ENCODE measurements around the gene SEC23B. TPM values are rescaled to one million over a fixed set of nuclear protein-coding genes. Genes with fewer than 3 reads are reported as not detected.

Gene SEC23B
- total and polyA plus RNA-seq, 3 donors from 2014 or later = 65.0 to 96.0 (median 68.8) TPM

DNA sequence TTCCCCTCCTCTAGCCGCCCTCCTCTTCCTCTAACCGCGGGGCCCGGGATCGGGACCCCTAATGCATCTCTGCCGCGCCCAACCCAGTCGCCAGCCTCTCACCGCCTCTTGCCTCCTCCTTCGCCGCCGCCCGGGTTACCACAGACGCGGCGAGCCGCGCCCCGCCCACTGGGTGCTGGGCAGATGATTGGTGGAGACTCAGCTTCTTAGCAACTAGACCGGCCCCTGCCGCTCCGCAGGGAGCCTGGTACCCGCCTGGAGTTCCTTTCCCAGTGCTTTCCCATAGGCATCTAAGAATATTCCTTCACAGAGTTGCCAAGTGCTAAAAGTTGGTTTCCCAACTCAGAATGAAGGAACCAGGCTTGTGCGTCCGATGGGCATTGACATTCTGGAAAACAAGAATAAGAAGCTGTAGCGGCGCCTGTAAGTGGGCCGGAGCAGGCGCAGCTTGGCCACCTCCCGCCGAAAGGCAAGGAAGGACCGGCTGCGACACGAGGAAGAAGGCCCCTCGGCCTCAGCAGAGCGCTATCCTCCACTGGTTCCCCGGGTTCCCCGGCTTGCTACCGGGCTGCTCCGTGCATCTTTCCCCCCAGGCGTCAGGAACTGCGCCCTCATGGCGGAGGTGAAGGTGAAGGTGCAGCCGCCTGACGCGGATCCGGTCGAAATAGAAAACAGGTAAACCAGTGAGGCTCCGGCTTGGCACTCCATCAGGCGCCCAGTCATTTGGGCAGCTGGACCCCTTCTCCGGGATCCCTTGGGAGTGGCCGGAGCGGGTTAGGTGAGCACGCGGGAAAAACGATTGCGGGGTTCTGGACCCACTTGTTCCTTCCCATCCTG, 40.6 kb upstream of the SEC23B start, which contains the start of the genes DZANK1 and POLR3F:
TSS of gene DZANK1 (minus strand) at position 137 of the 837 bp plus-strand sequence. CDS start 1,672 bp downstream, outside the sequence.
TSS of gene POLR3F (plus strand) at position 497 of the 837 bp plus-strand sequence. CDS start at position 614, 117 bp downstream.
- Histone ChIP-seq H3K4me3 (peak within 1 kb of the TSS; percentile 84 to 91), H3K27me3 (no peaks in the 10 kb centered on the region), H3K9me3 (no peaks in the 10 kb centered on the region), H3K27ac (peak within 1 kb of the TSS; percentile 78 to 92), H3K36me3 (ENCODE audit: low read depth, missing control alignments) (no peaks in the 10 kb centered on the region), H3K4me1 (peaks cover 11% of the 10 kb centered on the region)
- intact Hi-C loops (cut with DNase I; ENCODE audit: low total_unique reads) = no loop called here
- peak; percentile 97 for DNase-seq
- no peak for TF ChIP-seq POLR2A (IDR thresholded peaks at IDR 0.05)
- TF ChIP-seq, protein P1, sequence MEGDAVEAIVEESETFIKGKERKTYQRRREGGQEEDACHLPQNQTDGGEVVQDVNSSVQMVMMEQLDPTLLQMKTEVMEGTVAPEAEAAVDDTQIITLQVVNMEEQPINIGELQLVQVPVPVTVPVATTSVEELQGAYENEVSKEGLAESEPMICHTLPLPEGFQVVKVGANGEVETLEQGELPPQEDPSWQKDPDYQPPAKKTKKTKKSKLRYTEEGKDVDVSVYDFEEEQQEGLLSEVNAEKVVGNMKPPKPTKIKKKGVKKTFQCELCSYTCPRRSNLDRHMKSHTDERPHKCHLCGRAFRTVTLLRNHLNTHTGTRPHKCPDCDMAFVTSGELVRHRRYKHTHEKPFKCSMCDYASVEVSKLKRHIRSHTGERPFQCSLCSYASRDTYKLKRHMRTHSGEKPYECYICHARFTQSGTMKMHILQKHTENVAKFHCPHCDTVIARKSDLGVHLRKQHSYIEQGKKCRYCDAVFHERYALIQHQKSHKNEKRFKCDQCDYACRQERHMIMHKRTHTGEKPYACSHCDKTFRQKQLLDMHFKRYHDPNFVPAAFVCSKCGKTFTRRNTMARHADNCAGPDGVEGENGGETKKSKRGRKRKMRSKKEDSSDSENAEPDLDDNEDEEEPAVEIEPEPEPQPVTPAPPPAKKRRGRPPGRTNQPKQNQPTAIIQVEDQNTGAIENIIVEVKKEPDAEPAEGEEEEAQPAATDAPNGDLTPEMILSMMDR (IDR thresholded peaks at IDR 0.05) = peak in 1 of 3 experiments; percentile 40
- 1% methylated on average over 20 to 54 of the region's 57 CpGs for WGBS, 2 donors

DNA sequence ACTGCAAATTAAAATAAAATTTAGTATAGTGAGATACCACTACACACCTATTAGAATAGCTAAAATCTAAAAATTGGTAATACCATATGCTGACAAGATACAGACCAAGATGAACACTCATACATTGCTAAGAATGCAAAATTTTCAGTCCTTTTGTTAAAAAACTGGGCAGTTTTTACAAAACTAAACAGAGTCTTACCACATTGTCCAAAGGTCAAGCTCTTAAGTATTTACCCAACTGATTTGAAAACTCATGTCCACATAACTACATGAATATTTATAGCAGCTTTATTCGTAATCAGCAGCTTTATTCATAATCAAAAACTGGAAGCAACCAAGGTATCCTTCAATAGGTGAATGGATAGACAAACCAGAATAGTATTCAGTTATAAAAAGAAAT, 30.5 kb upstream of the SEC23B start:
- no peaks in the 10 kb centered on the region for H3K36me3 ChIP-seq (ENCODE audit: low read depth, missing control alignments)
- no peak for DNase-seq
- H3K4me3 ChIP-seq = no peak overlapping the region
- H3K9me3 ChIP-seq = no peaks in the 10 kb centered on the region
- WGBS, 2 donors = 94 to 95% methylated on average over 1 of the region's 1 CpG
- intact Hi-C loops (cut with DNase I; ENCODE audit: low total_unique reads) = no loop called here
- no peaks in the 10 kb centered on the region for H3K4me1 ChIP-seq
- TF ChIP-seq POLR2A (IDR thresholded peaks at IDR 0.05) = no peak
- TF ChIP-seq, protein P1 (IDR thresholded peaks at IDR 0.05) = no peak
- no peak overlapping the region for H3K27ac ChIP-seq
- H3K27me3 ChIP-seq = no peaks in the 10 kb centered on the region

DNA sequence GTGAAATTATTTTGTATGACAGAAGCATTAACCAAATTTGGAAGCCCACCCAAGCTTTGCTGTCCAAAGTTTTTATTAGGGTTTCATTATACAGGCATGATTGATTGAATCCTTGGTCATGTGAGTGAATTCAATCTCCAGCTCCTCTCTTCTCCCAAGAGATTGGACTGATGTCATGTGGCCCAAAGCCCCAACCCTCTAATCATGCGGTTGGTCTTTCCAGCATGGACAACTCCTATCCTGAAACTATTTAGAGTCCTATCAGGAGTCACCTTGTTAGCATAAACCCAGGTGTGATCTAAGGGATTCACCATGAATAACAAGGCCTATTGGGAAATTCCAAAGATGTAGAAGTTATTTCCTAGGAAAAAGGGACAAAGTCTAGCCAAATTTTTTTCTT, 29.9 kb upstream of the SEC23B start:
- WGBS, 2 donors = 77 to 91% methylated on average over 1 of the region's 1 CpG
- Histone ChIP-seq H3K36me3 (ENCODE audit: low read depth, missing control alignments) (no peaks in the 10 kb centered on the region), H3K9me3 (no peaks in the 10 kb centered on the region), H3K4me3 (no peak overlapping the region), H3K27me3 (no peaks in the 10 kb centered on the region), H3K4me1 (no peaks in the 10 kb centered on the region), H3K27ac (no peak overlapping the region)
- DNase-seq = no peak
- intact Hi-C loops (cut with DNase I; ENCODE audit: low total_unique reads) = no loop called here
- TF ChIP-seq, protein P1 (IDR thresholded peaks at IDR 0.05) = no peak
- no peak for TF ChIP-seq POLR2A (IDR thresholded peaks at IDR 0.05)

DNA sequence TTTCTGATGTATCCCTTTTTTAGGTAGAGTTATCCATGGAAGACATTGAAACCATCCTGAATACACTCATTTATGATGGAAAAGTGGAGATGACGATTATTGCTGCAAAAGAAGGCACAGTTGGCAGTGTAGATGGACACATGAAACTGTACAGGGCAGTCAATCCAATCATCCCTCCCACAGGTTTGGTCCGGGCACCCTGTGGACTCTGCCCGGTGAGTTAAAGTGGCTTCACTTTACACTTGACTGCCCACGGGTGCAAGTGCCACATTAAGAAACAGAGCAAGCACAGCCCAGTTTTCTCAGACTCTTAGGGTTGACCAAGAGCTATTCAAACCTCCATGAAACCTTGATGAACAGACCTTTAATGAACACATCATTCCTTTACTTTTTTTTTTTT, 26.1 kb upstream of the SEC23B start:
- intact Hi-C loops (cut with DNase I; ENCODE audit: low total_unique reads) = no loop called here
- no peaks in the 10 kb centered on the region for H3K9me3 ChIP-seq
- no peak overlapping the region for H3K4me3 ChIP-seq
- no peak for DNase-seq
- H3K36me3 ChIP-seq (ENCODE audit: low read depth, missing control alignments) = no peaks in the 10 kb centered on the region
- TF ChIP-seq, protein P1 (IDR thresholded peaks at IDR 0.05) = no peak
- no peak for TF ChIP-seq POLR2A (IDR thresholded peaks at IDR 0.05)
- no peaks in the 10 kb centered on the region for H3K4me1 ChIP-seq
- WGBS, 2 donors = 84 to 94% methylated on average over 4 of the region's 4 CpGs
- no peak overlapping the region for H3K27ac ChIP-seq
- no peaks in the 10 kb centered on the region for H3K27me3 ChIP-seq

Data from testis (tissue), 3 donors.